Measurements from ENCODE around the gene TSC22D4.
"Not testable (repeated sequence)": the region's sequence is repeated elsewhere in the genome, so short reads cannot be mapped to it uniquely, and the experiment has no call there.

Gene TSC22D4

DNA sequence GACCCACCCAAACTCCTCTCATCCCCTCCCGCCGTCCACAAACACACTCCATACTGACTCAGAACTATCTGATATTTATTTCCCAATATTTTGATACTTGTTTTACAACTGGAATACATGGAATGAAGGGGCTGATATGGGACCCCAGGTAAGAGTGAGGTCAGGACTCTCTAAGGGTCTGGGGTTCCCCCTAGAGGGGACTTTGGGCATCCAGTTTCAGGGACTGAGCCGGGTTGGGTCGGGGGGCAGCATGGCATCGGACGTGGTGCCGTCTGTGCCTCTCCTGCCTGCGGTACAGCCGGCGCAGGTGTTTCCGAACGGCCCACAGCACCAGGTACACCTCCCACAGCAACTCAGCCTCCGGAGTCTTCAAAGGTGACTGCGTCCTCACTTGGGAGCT lies 22.5 kb downstream of the TSC22D4 start:
- POLR2A ChIA-PET: interaction anchor here (0.6 kb wide), 1 partner anchor 59 kb away, joined by 6 read pairs; no protein-coding TSS in a partner anchor

DNA sequence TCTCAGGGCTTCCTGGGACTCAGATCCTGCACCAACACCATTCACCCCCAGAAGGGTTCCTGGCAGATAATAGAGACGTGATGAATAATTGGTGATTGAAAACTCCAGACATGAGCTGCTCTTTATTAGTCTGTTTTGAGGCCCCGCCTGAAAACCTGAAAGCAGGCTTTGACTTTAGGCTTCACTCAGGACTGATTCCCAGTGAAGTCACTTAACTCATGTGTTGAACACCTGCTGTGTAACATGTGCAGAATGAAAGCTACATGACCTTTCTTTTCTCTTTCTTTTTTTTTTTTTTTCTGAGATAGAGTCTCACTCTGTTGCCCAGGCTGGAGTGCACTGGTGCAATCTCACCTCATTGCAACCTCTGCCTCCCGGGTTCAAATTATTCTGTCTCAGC lies 23.8 kb downstream of the TSC22D4 start:
- H3K27me3 ChIP-seq (replicated peaks in 2 of 5; ENCODE audit: control insufficient read depth in 4 of 5, insufficient read depth in 5 of 5, low read length in 4 of 5): no peaks in the 10 kb centered on the region

More for the DNA sequence above, 22.5 kb downstream of the TSC22D4 start:
- Histone ChIP-seq H3K4me3 (ENCODE audit: control insufficient read depth in 1 of 7, extremely low read depth in 1 of 7, insufficient read depth in 4 of 7, low read depth in 2 of 7, low read length in 6 of 7) (no peak overlapping the region), H3K27me3 (replicated peaks in 2 of 5; ENCODE audit: control insufficient read depth in 4 of 5, insufficient read depth in 5 of 5, low read length in 4 of 5) (no peaks in the 10 kb centered on the region), H3K9me3 (ENCODE audit: control extremely low read depth in 1 of 5, control insufficient read depth in 4 of 5, insufficient read depth in 2 of 5, low read depth in 1 of 5, low read length in 4 of 5) (no peaks in the 10 kb centered on the region), H3K36me3 (ENCODE audit: control insufficient read depth in 4 of 4, insufficient read depth in 4 of 4, low read length in 3 of 4) (peaks cover 2 to 13% (median 8%) of the 10 kb centered on the region in 4 experiments), H3K27ac (ENCODE audit: insufficient read depth in 1 of 2, low read depth in 1 of 2, low read length in 2 of 2, poor library complexity in 1 of 2, severe bottlenecking in 2 of 2) (no peak overlapping the region), H3K4me1 (ENCODE audit: control extremely low read depth in 1 of 4, control insufficient read depth in 4 of 4, insufficient read depth in 4 of 4, low read length in 3 of 4) (peaks cover 4 to 24% (median 20%) of the 10 kb centered on the region in 4 experiments)
- no peak for DNase-seq
- 91% methylated on average over 9 of the region's 14 CpGs for WGBS (ENCODE audit: insufficient coverage)
- CTCF ChIA-PET: interaction anchor here (1.1 to 9.7 kb wide), 9 partner anchors 9 to 130 kb away, joined by 3 to 160 read pairs (median 4); partner anchors contain the start of genes FBXO24, MEPCE, PPP1R35 and TSC22D4

GRCh38 chr7:100453854-100454253 lies 25.2 kb downstream of the TSC22D4 start:
- H3K4me3 ChIP-seq (ENCODE audit: control insufficient read depth in 1 of 7, extremely low read depth in 1 of 7, insufficient read depth in 4 of 7, low read depth in 2 of 7, low read length in 6 of 7); DNase-seq; H3K27me3 ChIP-seq (replicated peaks in 2 of 5; ENCODE audit: control insufficient read depth in 4 of 5, insufficient read depth in 5 of 5, low read length in 4 of 5); H3K9me3 ChIP-seq (ENCODE audit: control extremely low read depth in 1 of 5, control insufficient read depth in 4 of 5, insufficient read depth in 2 of 5, low read depth in 1 of 5, low read length in 4 of 5); H3K36me3 ChIP-seq (ENCODE audit: control insufficient read depth in 4 of 4, insufficient read depth in 4 of 4, low read length in 3 of 4): not testable (repeated sequence)
- WGBS (ENCODE audit: insufficient coverage): 95% methylated on average over 7 of the region's 8 CpGs
- ChIA-PET POLR2A (interaction anchor here (1.5 to 3.1 kb wide), 2 partner anchors 17 to 25 kb away, joined by 3 to 24 read pairs; partner anchors contain the start of genes MEPCE, PPP1R35 and ZCWPW1), CTCF (interaction anchor here (0.9 to 9.7 kb wide), 9 partner anchors 11 to 135 kb away, joined by 3 to 160 read pairs (median 4); partner anchors contain the start of genes MEPCE, PPP1R35, SPACDR and ZCWPW1)
- Histone ChIP-seq H3K27ac (ENCODE audit: insufficient read depth in 1 of 2, low read depth in 1 of 2, low read length in 2 of 2, poor library complexity in 1 of 2, severe bottlenecking in 2 of 2) (peak overlapping the region in 1 of 2 experiments; percentile 5), H3K4me1 (ENCODE audit: control extremely low read depth in 1 of 4, control insufficient read depth in 4 of 4, insufficient read depth in 4 of 4, low read length in 3 of 4) (peaks cover 4 to 30% (median 24%) of the 10 kb centered on the region in 4 experiments)

More for the DNA sequence above, 23.8 kb downstream of the TSC22D4 start:
- 100% methylated on average over 2 of the region's 3 CpGs for WGBS (ENCODE audit: insufficient coverage)
- Histone ChIP-seq H3K27ac (ENCODE audit: insufficient read depth in 1 of 2, low read depth in 1 of 2, low read length in 2 of 2, poor library complexity in 1 of 2, severe bottlenecking in 2 of 2) (no peak overlapping the region), H3K36me3 (ENCODE audit: control insufficient read depth in 4 of 4, insufficient read depth in 4 of 4, low read length in 3 of 4) (peaks cover 0 to 4% (median under 1%) of the 10 kb centered on the region in 4 experiments), H3K4me1 (ENCODE audit: control extremely low read depth in 1 of 4, control insufficient read depth in 4 of 4, insufficient read depth in 4 of 4, low read length in 3 of 4) (peaks cover 4 to 25% (median 23%) of the 10 kb centered on the region in 4 experiments), H3K9me3 (ENCODE audit: control extremely low read depth in 1 of 5, control insufficient read depth in 4 of 5, insufficient read depth in 2 of 5, low read depth in 1 of 5, low read length in 4 of 5) (no peaks in the 10 kb centered on the region), H3K4me3 (ENCODE audit: control insufficient read depth in 1 of 7, extremely low read depth in 1 of 7, insufficient read depth in 4 of 7, low read depth in 2 of 7, low read length in 6 of 7) (no peak overlapping the region)
- no peak for DNase-seq
- ChIA-PET POLR2A (interaction anchor here (0.6 to 3.1 kb wide), 4 partner anchors 19 to 26 kb away, joined by 3 to 24 read pairs (median 3); partner anchors contain the start of genes MEPCE, PPP1R35 and ZCWPW1), CTCF (interaction anchor here (1.1 to 9.7 kb wide), 18 partner anchors 11 to 131 kb away, joined by 3 to 160 read pairs (median 4); partner anchors contain the start of genes FBXO24, MEPCE, PPP1R35 and TSC22D4)

DNA sequence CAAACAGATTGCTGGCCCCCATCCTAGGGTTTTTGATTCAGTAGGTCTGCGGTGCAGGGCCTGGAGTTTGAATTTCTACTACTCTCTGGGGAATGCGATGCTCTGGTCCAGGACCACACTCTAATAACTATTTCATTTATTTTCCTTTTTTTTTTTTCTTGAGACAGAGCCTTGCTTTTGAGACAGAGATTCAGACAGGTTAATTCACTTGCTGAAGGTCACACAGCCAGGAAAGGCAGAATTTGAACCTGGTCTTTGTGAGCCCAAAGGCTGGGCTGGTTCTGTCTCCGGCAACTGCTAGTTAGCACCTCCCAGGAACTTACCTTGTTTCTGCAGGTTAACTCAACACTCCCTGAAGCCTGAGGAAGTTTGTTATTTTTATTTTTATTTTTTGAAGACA lies 26.5 kb downstream of the TSC22D4 start:
- Histone ChIP-seq H3K4me1 (ENCODE audit: control extremely low read depth in 1 of 4, control insufficient read depth in 4 of 4, insufficient read depth in 4 of 4, low read length in 3 of 4) (peaks cover 4 to 30% (median 24%) of the 10 kb centered on the region in 4 experiments), H3K9me3 (ENCODE audit: control extremely low read depth in 1 of 5, control insufficient read depth in 4 of 5, insufficient read depth in 2 of 5, low read depth in 1 of 5, low read length in 4 of 5) (no peaks in the 10 kb centered on the region), H3K4me3 (ENCODE audit: control insufficient read depth in 1 of 7, extremely low read depth in 1 of 7, insufficient read depth in 4 of 7, low read depth in 2 of 7, low read length in 6 of 7) (no peak overlapping the region), H3K27ac (ENCODE audit: insufficient read depth in 1 of 2, low read depth in 1 of 2, low read length in 2 of 2, poor library complexity in 1 of 2, severe bottlenecking in 2 of 2) (no peak overlapping the region), H3K27me3 (replicated peaks in 2 of 5; ENCODE audit: control insufficient read depth in 4 of 5, insufficient read depth in 5 of 5, low read length in 4 of 5) (no peaks in the 10 kb centered on the region), H3K36me3 (ENCODE audit: control insufficient read depth in 4 of 4, insufficient read depth in 4 of 4, low read length in 3 of 4) (no peaks in the 10 kb centered on the region)
- ChIA-PET CTCF (interaction anchor here (1.1 to 9.7 kb wide), 5 partner anchors 10 to 160 kb away, joined by 3 to 160 read pairs (median 4); partner anchors contain the start of genes MEPCE, MOSPD3, PPP1R35 and SPACDR), POLR2A (no interaction called here)
- 100% methylated on average over 1 of the region's 3 CpGs for WGBS (ENCODE audit: insufficient coverage)
- no peak for DNase-seq

DNA sequence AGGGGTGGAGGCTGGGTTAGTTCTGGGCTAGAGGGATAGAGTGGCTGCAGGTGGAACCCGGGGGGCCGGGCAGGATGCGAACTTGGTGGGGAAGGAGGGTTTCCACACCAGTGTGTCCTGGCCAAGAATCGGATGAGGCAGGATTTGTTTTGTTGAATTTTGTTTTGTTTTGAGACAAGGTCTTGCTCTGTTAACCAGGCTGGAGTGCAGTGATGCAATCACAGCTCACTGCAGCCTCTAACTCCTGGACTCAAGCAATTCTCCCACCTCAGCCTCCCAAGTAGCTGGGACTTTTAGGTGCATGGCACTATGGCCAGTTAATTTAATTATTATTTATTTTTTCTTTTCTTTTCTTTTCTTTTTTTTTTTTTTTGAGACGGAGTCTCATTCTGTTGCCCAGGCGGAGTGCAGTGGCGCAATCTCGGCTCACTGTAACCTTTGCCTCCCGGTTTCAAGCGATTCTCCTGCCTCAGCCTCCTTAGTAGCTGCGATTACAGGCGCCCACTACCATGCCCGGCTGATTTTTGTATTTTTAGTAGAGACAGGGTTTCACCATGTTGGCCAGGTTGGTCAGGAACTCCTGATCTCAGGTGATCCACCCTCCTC lies 29.7 kb downstream of the TSC22D4 start:
- no peaks in the 10 kb centered on the region for H3K27me3 ChIP-seq (replicated peaks in 2 of 5; ENCODE audit: control insufficient read depth in 4 of 5, insufficient read depth in 5 of 5, low read length in 4 of 5)
- H3K9me3 ChIP-seq (ENCODE audit: control extremely low read depth in 1 of 5, control insufficient read depth in 4 of 5, insufficient read depth in 2 of 5, low read depth in 1 of 5, low read length in 4 of 5): no peaks in the 10 kb centered on the region
- H3K27ac ChIP-seq (ENCODE audit: insufficient read depth in 1 of 2, low read depth in 1 of 2, low read length in 2 of 2, poor library complexity in 1 of 2, severe bottlenecking in 2 of 2): no peak overlapping the region
- H3K4me1 ChIP-seq (ENCODE audit: control extremely low read depth in 1 of 4, control insufficient read depth in 4 of 4, insufficient read depth in 4 of 4, low read length in 3 of 4): peaks cover 2 to 38% (median 28%) of the 10 kb centered on the region in 4 experiments
- no peaks in the 10 kb centered on the region for H3K36me3 ChIP-seq (ENCODE audit: control insufficient read depth in 4 of 4, insufficient read depth in 4 of 4, low read length in 3 of 4)
- no peak for DNase-seq
- ChIA-PET CTCF (interaction anchor here (0.6 to 9.7 kb wide), 9 partner anchors 9 to 256 kb away, joined by 3 to 160 read pairs (median 3); partner anchors contain the start of genes MEPCE, POP7, PPP1R35 and ZCWPW1), POLR2A (interaction anchor here (2.8 kb wide), 1 partner anchor 20 kb away, joined by 27 read pairs; the partner anchor contains the start of genes MEPCE and ZCWPW1)
- H3K4me3 ChIP-seq (ENCODE audit: control insufficient read depth in 1 of 7, extremely low read depth in 1 of 7, insufficient read depth in 4 of 7, low read depth in 2 of 7, low read length in 6 of 7): no peak overlapping the region
- WGBS (ENCODE audit: insufficient coverage): 97% methylated on average over 6 of the region's 13 CpGs

GRCh38 chr7:100447363-100447762 lies 31.7 kb downstream of the TSC22D4 start:
- not testable (repeated sequence) for H3K9me3 ChIP-seq (ENCODE audit: control extremely low read depth in 1 of 5, control insufficient read depth in 4 of 5, insufficient read depth in 2 of 5, low read depth in 1 of 5, low read length in 4 of 5); DNase-seq; H3K27me3 ChIP-seq (replicated peaks in 2 of 5; ENCODE audit: control insufficient read depth in 4 of 5, insufficient read depth in 5 of 5, low read length in 4 of 5); H3K27ac ChIP-seq (ENCODE audit: insufficient read depth in 1 of 2, low read depth in 1 of 2, low read length in 2 of 2, poor library complexity in 1 of 2, severe bottlenecking in 2 of 2); H3K36me3 ChIP-seq (ENCODE audit: control insufficient read depth in 4 of 4, insufficient read depth in 4 of 4, low read length in 3 of 4); H3K4me3 ChIP-seq (ENCODE audit: control insufficient read depth in 1 of 7, extremely low read depth in 1 of 7, insufficient read depth in 4 of 7, low read depth in 2 of 7, low read length in 6 of 7)
- 100% methylated on average over 3 of the region's 8 CpGs for WGBS (ENCODE audit: insufficient coverage)
- ChIA-PET POLR2A (interaction anchor here (0.7 to 3.1 kb wide), 2 partner anchors 18 to 47 kb away, joined by 5 to 8 read pairs; partner anchors contain the start of genes MEPCE and ZCWPW1), CTCF (interaction anchor here (1.2 to 20.5 kb wide), 7 partner anchors 6 to 40 kb away, joined by 3 to 160 read pairs (median 5); partner anchors contain the start of gene PPP1R35)
- peaks cover 2 to 37% (median 24%) of the 10 kb centered on the region in 4 experiments for H3K4me1 ChIP-seq (ENCODE audit: control extremely low read depth in 1 of 4, control insufficient read depth in 4 of 4, insufficient read depth in 4 of 4, low read length in 3 of 4)

Measured in common myeloid progenitor, CD34-positive (primary cell).